H9 (cell line): ENCODE results near the gene LCE4A. TPM values are rescaled to one million over a fixed set of nuclear protein-coding genes. Genes with fewer than 3 reads are reported as not detected.

ENCODE experiments used
- DNase-seq: peaks from one replicate; pipeline ENCODE4 v3.0.0-alpha.2; 2017
- H2AFZ ChIP-seq: one replicate; pipeline ENCODE4 v1.6.1; 2013; ENCODE audit warnings: mild to moderate bottlenecking, low read length, control low read depth, moderate library complexity
- H2AK5ac ChIP-seq: 2 replicates; pipeline ENCODE4 v1.6.1; 2013; ENCODE audit warnings: low read length, control low read depth, mixed read lengths; ENCODE audit not compliant: insufficient read length
- H2BK120ac ChIP-seq: one replicate; pipeline ENCODE4 v1.6.1; 2013; ENCODE audit warnings: low read depth, mild to moderate bottlenecking, low read length, control low read depth, inconsistent platforms; ENCODE audit not compliant: poor library complexity, severe bottlenecking
- H2BK12ac ChIP-seq: 2 replicates; pipeline ENCODE4 v1.6.1; 2013; ENCODE audit warnings: low read length, control low read depth, mixed read lengths, low read depth; ENCODE audit not compliant: insufficient read length
- H2BK15ac ChIP-seq: 2 replicates; pipeline ENCODE4 v1.6.1; 2013; ENCODE audit warnings: low read depth, low read length, control low read depth
- H2BK20ac ChIP-seq: one replicate; pipeline ENCODE4 v1.6.1; 2013; ENCODE audit warnings: low read depth, mild to moderate bottlenecking, low read length, control low read depth, inconsistent platforms; ENCODE audit not compliant: poor library complexity, severe bottlenecking
- H2BK5ac ChIP-seq: 2 replicates; pipeline ENCODE4 v1.6.1; 2013; ENCODE audit warnings: low read length, control low read depth, mixed read lengths; ENCODE audit not compliant: insufficient read length
- H3K14ac ChIP-seq: 2 replicates; pipeline ENCODE4 v1.6.1; 2013; ENCODE audit warnings: low read length, control low read depth; ENCODE audit not compliant: insufficient read depth
- H3K18ac ChIP-seq: 2 replicates; pipeline ENCODE4 v1.6.1; 2013; ENCODE audit warnings: low read depth, mild to moderate bottlenecking, mixed read lengths, low read length, control low read depth; ENCODE audit not compliant: insufficient read length
- H3K23ac ChIP-seq: 2 replicates; pipeline ENCODE4 v1.6.1; 2013; ENCODE audit warnings: low read length, control low read depth, mixed read lengths, low read depth; ENCODE audit not compliant: insufficient read length
- H3K23me2 ChIP-seq: 2 replicates; pipeline ENCODE4 v1.6.1; 2013; ENCODE audit warnings: low read depth, mild to moderate bottlenecking, mixed read lengths, low read length, control low read depth; ENCODE audit not compliant: insufficient read length, poor library complexity, severe bottlenecking
- H3K27ac ChIP-seq: 2 replicates; pipeline ENCODE4 v1.5.1; 2013; ENCODE audit warnings: low read length, control low read depth, mixed read lengths, low read depth; ENCODE audit not compliant: insufficient read length
- H3K27me3 ChIP-seq: 2 replicates; pipeline ENCODE4 v1.6.1; 2013; ENCODE audit warnings: low read length, control low read depth, inconsistent platforms; ENCODE audit not compliant: insufficient read depth
- H3K4ac ChIP-seq: 2 replicates; pipeline ENCODE4 v1.6.1; 2013; ENCODE audit warnings: low read depth, mild to moderate bottlenecking, control low read depth, inconsistent platforms, low read length, moderate library complexity
- H3K4me1 ChIP-seq: 2 replicates; pipeline ENCODE4 v1.6.1; 2013; ENCODE audit warnings: low read length, control low read depth, inconsistent platforms; ENCODE audit not compliant: insufficient read depth
- H3K4me2 ChIP-seq: 2 replicates; pipeline ENCODE4 v1.6.1; 2013; ENCODE audit warnings: low read length, control low read depth, mixed read lengths; ENCODE audit not compliant: insufficient read length, insufficient read depth
- H3K56ac ChIP-seq: 2 replicates; pipeline ENCODE4 v1.6.1; 2013; ENCODE audit warnings: low read depth, mild to moderate bottlenecking, mixed read lengths, low read length, control low read depth; ENCODE audit not compliant: insufficient read length
- H3K79me1 ChIP-seq: 2 replicates; pipeline ENCODE4 v1.6.1; 2013; ENCODE audit warnings: low read depth, mild to moderate bottlenecking, moderate library complexity, low read length, control low read depth, inconsistent platforms; ENCODE audit not compliant: insufficient read depth, poor library complexity, severe bottlenecking
- H3K79me2 ChIP-seq: 2 replicates; pipeline ENCODE4 v1.6.1; 2013; ENCODE audit warnings: low read length, control low read depth, inconsistent platforms; ENCODE audit not compliant: insufficient read depth
- H3K9ac ChIP-seq: 2 replicates; pipeline ENCODE4 v1.6.1; 2013; ENCODE audit warnings: low read length, control low read depth, mixed read lengths; ENCODE audit not compliant: insufficient read length; ENCODE audit errors: extremely low read depth
- H3K9me3 ChIP-seq: one replicate; pipeline ENCODE4 v1.6.1; 2013; ENCODE audit warnings: low read depth, low read length, inconsistent platforms; ENCODE audit not compliant: control insufficient read depth
- H3T11ph ChIP-seq: one replicate; pipeline ENCODE4 v1.6.1; 2013; ENCODE audit warnings: mild to moderate bottlenecking, low read length, control low read depth, inconsistent platforms
- H4K20me1 ChIP-seq: one replicate; pipeline ENCODE4 v1.6.1; 2013; ENCODE audit not compliant: control insufficient read depth, insufficient read length, insufficient read depth
- H4K5ac ChIP-seq: 2 replicates; pipeline ENCODE4 v1.6.1; 2013; ENCODE audit warnings: low read depth, mild to moderate bottlenecking, mixed read lengths, low read length, control low read depth; ENCODE audit not compliant: insufficient read length
- H4K8ac ChIP-seq: replicated peaks from 2 replicates; pipeline ENCODE4 v1.6.1; 2013; ENCODE audit warnings: low read length, control low read depth, mixed read lengths, low read depth; ENCODE audit not compliant: insufficient read length
- H4K91ac ChIP-seq: 2 replicates; pipeline ENCODE4 v1.6.1; 2013; ENCODE audit warnings: low read depth, mild to moderate bottlenecking, moderate library complexity, mixed read lengths, low read length, control low read depth; ENCODE audit not compliant: insufficient read length
- H3K27ac Mint-ChIP-seq, 3 experiments: 2 replicates in 2 of 3; 3 replicates in 1 of 3; pipeline ENCODE4 v1.8.0; 2020 to 2021; ENCODE audit warnings: mixed read lengths in 3 of 3, mild to moderate bottlenecking in 1 of 3, moderate library complexity in 1 of 3
- H3K27me3 Mint-ChIP-seq: 2 replicates; pipeline ENCODE4 v1.8.0; 2021; ENCODE audit warnings: low read depth, mild to moderate bottlenecking, moderate library complexity, mixed read lengths
- H3K36me3 Mint-ChIP-seq, 3 experiments: 2 replicates in 2 of 3; 3 replicates in 1 of 3; pipeline ENCODE4 v1.8.0; 2020 to 2021; ENCODE audit warnings: low read depth in 3 of 3, mixed read lengths in 3 of 3; ENCODE audit not compliant: insufficient read depth in 1 of 3
- H3K4me1 Mint-ChIP-seq, 2 experiments: 2 replicates each; pipeline ENCODE4 v1.8.0; 2020; ENCODE audit warnings: mixed read lengths in 2 of 2
- H3K4me3 Mint-ChIP-seq, 2 experiments: 2 replicates in 1 of 2; 3 replicates in 1 of 2; pipeline ENCODE4 v1.8.0; 2020 to 2021; ENCODE audit warnings: mild to moderate bottlenecking in 2 of 2, mixed read lengths in 2 of 2, moderate library complexity in 1 of 2
- H3K9me3 Mint-ChIP-seq, 2 experiments: 2 replicates in 1 of 2; 3 replicates in 1 of 2; pipeline ENCODE4 v1.8.0; 2020; ENCODE audit warnings: mild to moderate bottlenecking in 2 of 2, mixed read lengths in 2 of 2, moderate library complexity in 1 of 2
- WGBS: extraction: QIAGEN DNeasy Blood & Tissue Kit; methylation state at CpG from one replicate; pipeline ENCODE4 v1.1.7; 2013; ENCODE audit warnings: missing lambda C conversion rate, low lambda C conversion rate, mixed read lengths; ENCODE audit not compliant: insufficient read length; ENCODE audit errors: extremely low coverage; 5-methylcytosine and 5-hydroxymethylcytosine counted together
- total RNA-seq: library from RNA; stranded (reverse); gene quantifications from 2 replicates; pipeline ENCODE4 v1.2.1, GENCODE V29; 2021
- TF ChIP-seq, protein P1 (sequence below): fragments of 200-600 bp; sonication (generic); conservative IDR thresholded peaks from 3 replicates; pipeline ENCODE4 v1.8.0; 2021; ENCODE audit warnings: antibody characterized with exemption, mild to moderate bottlenecking

The LCE4A gene
- total RNA-seq, 1 experiment from 2014 or later = not detected

DNA sequence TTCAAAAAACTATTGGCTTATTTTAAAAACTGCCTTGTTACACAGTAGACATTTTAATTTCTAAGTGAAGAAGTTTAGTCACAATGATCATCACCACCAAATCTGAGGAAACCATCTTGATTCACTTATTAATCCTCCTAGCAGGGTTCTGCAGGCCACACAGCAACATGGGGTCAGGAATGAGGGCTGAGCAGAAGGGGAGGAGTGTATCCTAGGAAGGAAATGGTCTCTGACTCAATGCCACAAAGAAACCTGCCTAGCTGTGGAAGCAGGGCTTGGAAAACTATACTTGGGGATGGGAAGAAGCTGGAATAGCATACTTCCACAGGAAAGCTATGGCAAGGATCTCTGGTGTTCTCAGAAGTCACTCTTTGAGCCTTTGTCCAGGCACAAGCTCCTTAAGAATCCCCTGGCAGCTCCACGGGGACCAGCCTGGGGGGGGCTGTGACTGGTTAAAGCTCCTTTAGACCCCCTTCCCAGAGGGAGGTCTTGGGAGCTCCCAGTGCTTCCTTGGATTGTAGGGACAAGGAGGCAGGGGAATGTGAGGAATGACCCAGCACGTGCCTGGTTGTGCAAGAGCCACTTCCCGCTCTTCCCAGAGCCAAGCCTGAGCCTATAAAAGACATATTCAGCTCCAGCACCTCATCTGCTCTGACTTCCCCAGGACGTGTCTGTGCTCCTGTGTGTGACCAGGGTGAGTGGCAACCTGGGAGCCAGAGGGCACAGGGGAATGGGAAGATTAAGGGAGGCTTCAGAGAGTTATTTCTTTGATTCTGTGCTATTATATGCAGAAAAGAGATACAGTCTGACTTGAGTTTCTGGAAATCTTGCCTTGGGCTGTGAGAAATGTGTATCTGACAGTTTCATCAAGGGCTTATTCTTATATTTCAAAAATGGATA, 10.0 kb upstream of the LCE4A start, which contains the start of gene LCE2A:
TSS of gene LCE2A (plus strand) at position 645 of the 900 bp plus-strand sequence. CDS start 557 bp downstream, outside the sequence.
- no peaks in the 10 kb centered on the region; the same call in 1 of the 2 replicates for H3K27me3 Mint-ChIP-seq
- H3K27ac ChIP-seq = no peak within 1 kb of the TSS
- no peak within 1 kb of the TSS for H3K14ac ChIP-seq
- no peak within 1 kb of the TSS for H3K4ac ChIP-seq
- H3K4me1 Mint-ChIP-seq = no peaks in the 10 kb centered on the region
- H2AFZ ChIP-seq = no peak within 1 kb of the TSS
- no peak within 1 kb of the TSS for H2BK120ac ChIP-seq
- H2AK5ac ChIP-seq = no peak within 1 kb of the TSS
- no peaks in the 10 kb centered on the region for H3K27me3 ChIP-seq
- H4K91ac ChIP-seq = no peak within 1 kb of the TSS
- H3K27ac Mint-ChIP-seq = no peak within 1 kb of the TSS
- H4K8ac ChIP-seq = no peak within 1 kb of the TSS
- H3K9me3 ChIP-seq = peaks cover 53% of the 10 kb centered on the region
- no peak within 1 kb of the TSS for H3K18ac ChIP-seq
- TF ChIP-seq, protein P1, sequence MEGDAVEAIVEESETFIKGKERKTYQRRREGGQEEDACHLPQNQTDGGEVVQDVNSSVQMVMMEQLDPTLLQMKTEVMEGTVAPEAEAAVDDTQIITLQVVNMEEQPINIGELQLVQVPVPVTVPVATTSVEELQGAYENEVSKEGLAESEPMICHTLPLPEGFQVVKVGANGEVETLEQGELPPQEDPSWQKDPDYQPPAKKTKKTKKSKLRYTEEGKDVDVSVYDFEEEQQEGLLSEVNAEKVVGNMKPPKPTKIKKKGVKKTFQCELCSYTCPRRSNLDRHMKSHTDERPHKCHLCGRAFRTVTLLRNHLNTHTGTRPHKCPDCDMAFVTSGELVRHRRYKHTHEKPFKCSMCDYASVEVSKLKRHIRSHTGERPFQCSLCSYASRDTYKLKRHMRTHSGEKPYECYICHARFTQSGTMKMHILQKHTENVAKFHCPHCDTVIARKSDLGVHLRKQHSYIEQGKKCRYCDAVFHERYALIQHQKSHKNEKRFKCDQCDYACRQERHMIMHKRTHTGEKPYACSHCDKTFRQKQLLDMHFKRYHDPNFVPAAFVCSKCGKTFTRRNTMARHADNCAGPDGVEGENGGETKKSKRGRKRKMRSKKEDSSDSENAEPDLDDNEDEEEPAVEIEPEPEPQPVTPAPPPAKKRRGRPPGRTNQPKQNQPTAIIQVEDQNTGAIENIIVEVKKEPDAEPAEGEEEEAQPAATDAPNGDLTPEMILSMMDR = no peak
- H3K23me2 ChIP-seq = no peaks in the 10 kb centered on the region
- H3K9ac ChIP-seq = no peak within 1 kb of the TSS
- H3K4me3 Mint-ChIP-seq = no peak within 1 kb of the TSS
- no peak within 1 kb of the TSS for H2BK20ac ChIP-seq
- H3K9me3 Mint-ChIP-seq = peaks cover 94 to 98% of the 10 kb centered on the region in 2 experiments
- no CpG with 5 or more reads among the region's 4 CpGs for WGBS
- no peaks in the 10 kb centered on the region for H4K20me1 ChIP-seq
- H3K23ac ChIP-seq = no peak within 1 kb of the TSS
- no peaks in the 10 kb centered on the region for H3K79me2 ChIP-seq
- H4K5ac ChIP-seq = no peak within 1 kb of the TSS
- H3K56ac ChIP-seq = no peak within 1 kb of the TSS
- no peak within 1 kb of the TSS for H2BK15ac ChIP-seq
- no peaks in the 10 kb centered on the region for H3K79me1 ChIP-seq
- no peak within 1 kb of the TSS for H3K4me2 ChIP-seq
- no peak for DNase-seq
- H2BK12ac ChIP-seq = no peak within 1 kb of the TSS
- no peak within 1 kb of the TSS for H2BK5ac ChIP-seq
- no peaks in the 10 kb centered on the region for H3K4me1 ChIP-seq
- no peak within 1 kb of the TSS for H3T11ph ChIP-seq
- peaks cover 5 to 24% (median 11%) of the 10 kb centered on the region in 3 experiments; a peak in 6 of 7 replicates for H3K36me3 Mint-ChIP-seq
